GM12891 (cell line): Measurements from ENCODE around the gene GABARAPL2.

ENCODE experiments used
- PAX5 ChIP-seq: IDR thresholded peaks from 2 replicates; pipeline ENCODE4 v1.6.1; 2011; ENCODE audit warnings: low read length, moderate library complexity, mild to moderate bottlenecking; ENCODE audit not compliant: insufficient read depth, severe bottlenecking
- POLR2A ChIP-seq: IDR thresholded peaks from 2 replicates; pipeline ENCODE4 v1.6.1; 2011; ENCODE audit warnings: low read depth, low read length, control low read depth
- POLR2AphosphoS5 ChIP-seq: IDR thresholded peaks from 2 replicates; pipeline ENCODE4 v1.6.1; 2011; ENCODE audit warnings: low read depth, low read length, control low read depth
- POU2F2 ChIP-seq: IDR thresholded peaks from 2 replicates; pipeline ENCODE4 v1.6.1; 2011; ENCODE audit warnings: low read depth, mild to moderate bottlenecking, control low read depth, low read length, moderate library complexity
- SPI1 ChIP-seq: IDR thresholded peaks from 2 replicates; pipeline ENCODE4 v1.6.1; 2011; ENCODE audit warnings: low read depth, low read length, control low read depth

- no peak for TF ChIP-seq POLR2A
- no peak for TF ChIP-seq POLR2AphosphoS5
- no peak for TF ChIP-seq PAX5
- no peak for TF ChIP-seq POU2F2
- no peak for TF ChIP-seq SPI1
These were observed 49.4 kb downstream of the GABARAPL2 start for GRCh38 chr16:75615619-75616018.
